Erythroblast (primary cell): ENCODE data around the gene LRRC74B.

Source experiments
- DNase-seq, 2 experiments: peaks; one replicate each; lab custom pipeline; 2025; lab: John Stamatoyannopoulos, UW
- GATA1 ChIP-seq: IDR thresholded peaks from 2 replicates; pipeline ENCODE4 v1.6.1; 2011; ENCODE audit warnings: low read depth, mild to moderate bottlenecking, control low read depth, low read length, moderate library complexity
- POLR2A ChIP-seq: IDR thresholded peaks from 2 replicates; pipeline ENCODE4 v1.6.1; 2011; ENCODE audit warnings: mild to moderate bottlenecking, low read length

Gene LRRC74B

GRCh38 chr22:21100149-21101032 is 54.6 kb downstream of the LRRC74B start:
- TF ChIP-seq POLR2A, result no peak
- no peak for TF ChIP-seq GATA1
- DNase-seq, result no peak

GRCh38 chr22:21101877-21102638 is 56.3 kb downstream of the LRRC74B start:
- no peak for TF ChIP-seq POLR2A
- TF ChIP-seq GATA1, result no peak
- DNase-seq, result peak in 1 of 2 experiments; percentile 21

- DNase-seq, result peak; percentile 71 to 82
- TF ChIP-seq GATA1, result no peak
- no peak for TF ChIP-seq POLR2A
Observed at GRCh38 chr22:21102659-21103267, 57.0 kb downstream of the LRRC74B start.

- TF ChIP-seq POLR2A (no peak), GATA1 (no peak)
- DNase-seq, result no peak
Observed at GRCh38 chr22:21103633-21104032, 57.9 kb downstream of the LRRC74B start.

GRCh38 chr22:21104126-21104691 is 58.5 kb downstream of the LRRC74B start:
- DNase-seq, result no peak
- TF ChIP-seq GATA1 (no peak), POLR2A (no peak)

- TF ChIP-seq POLR2A (no peak), GATA1 (no peak)
- no peak for DNase-seq
Observed at GRCh38 chr22:21105294-21105693, 59.5 kb downstream of the LRRC74B start.

GRCh38 chr22:21106000-21106399 is 60.3 kb downstream of the LRRC74B start:
- no peak for DNase-seq
- TF ChIP-seq GATA1 (no peak), POLR2A (no peak)

GRCh38 chr22:21108379-21109115 is 62.8 kb downstream of the LRRC74B start:
- DNase-seq, result peak in 1 of 2 experiments; percentile 20
- TF ChIP-seq POLR2A, result no peak
- no peak for TF ChIP-seq GATA1
